PC-3 (cell line): ENCODE measurements around the gene TOMM40L. TPM values are rescaled to one million over a fixed set of nuclear protein-coding genes. Genes with fewer than 3 reads are reported as not detected.

Experiments used
- ATAC-seq: fragments of 200-7000 bp; cut with Tn5 transposase; 2 replicates; pipeline ENCODE4 v1.9.1; 2020; ENCODE audit warnings: mild to moderate bottlenecking, moderate library complexity
- BruUV-seq: library from RNA; stranded (reverse); fragments of 400-500 nt; replicated peaks from 2 replicates; lab custom pipeline; 2021; lab: Mats Ljungman, UMichigan
- CTCF ChIA-PET: fragments of 300-600 bp; sonication (Branson Sonifier 250); formaldehyde crosslinking; loops from one replicate; lab custom pipeline; 2022; ENCODE audit warnings: antibody characterized with exemption; lab: Charles Lee
- POLR2A ChIA-PET: fragments of 300-600 bp; sonication (Branson Sonifier 250); formaldehyde crosslinking; loops from one replicate; lab custom pipeline; 2022; ENCODE audit warnings: antibody characterized with exemption; ENCODE audit not compliant: unreplicated experiment; lab: Charles Lee
- DNase-seq: peaks from one replicate; pipeline ENCODE4 v3.0.0-alpha.2; 2015
- H2AFZ ChIP-seq: fragments of 300-600 bp; sonication (generic); 2 replicates; pipeline ENCODE4 v1.6.0; 2016; ENCODE audit warnings: antibody characterized with exemption, low read length
- H3F3A ChIP-seq: fragments of 300-600 bp; sonication (generic); one replicate; pipeline ENCODE4 v1.6.0; 2017; ENCODE audit warnings: antibody characterized with exemption, low read length, control low read depth, mild to moderate bottlenecking; ENCODE audit not compliant: unreplicated experiment
- H3K27ac ChIP-seq: fragments of 300-600 bp; sonication (generic); 2 replicates; pipeline ENCODE4 v1.5.1; 2016; ENCODE audit warnings: mild to moderate bottlenecking, low read length
- H3K27me3 ChIP-seq: fragments of 300-600 bp; sonication (generic); 2 replicates; pipeline ENCODE4 v1.6.1; 2016; ENCODE audit warnings: low read length, mixed read lengths
- H3K36me3 ChIP-seq: fragments of 300-600 bp; sonication (generic); 2 replicates; pipeline ENCODE4 v1.6.1; 2016; ENCODE audit warnings: low read depth, mixed run types, low read length, mixed read lengths
- H3K4me1 ChIP-seq: fragments of 300-600 bp; sonication (generic); 2 replicates; pipeline ENCODE4 v1.5.1; 2016; ENCODE audit warnings: low read length; ENCODE audit not compliant: insufficient read depth
- H3K4me2 ChIP-seq: fragments of 300-600 bp; sonication (generic); 2 replicates; pipeline ENCODE4 v1.6.0; 2016; ENCODE audit warnings: low read length
- H3K4me3 ChIP-seq: fragments of 300-600 bp; sonication (generic); 2 replicates; pipeline ENCODE4 v1.5.1; 2016; ENCODE audit warnings: mild to moderate bottlenecking, low read length, mixed read lengths
- H3K79me2 ChIP-seq: fragments of 300-600 bp; sonication (generic); 2 replicates; pipeline ENCODE4 v1.6.1; 2017; ENCODE audit warnings: low read length, mixed read lengths
- H3K9ac ChIP-seq: fragments of 300-600 bp; sonication (generic); 2 replicates; pipeline ENCODE4 v1.6.0; 2016; ENCODE audit warnings: mild to moderate bottlenecking, low read length
- H3K9me2 ChIP-seq: fragments of 300-600 bp; sonication (generic); replicated peaks from 2 replicates; pipeline ENCODE4 v1.6.1; 2016; ENCODE audit warnings: mixed run types, low read length, mixed read lengths
- H3K9me3 ChIP-seq: fragments of 300-600 bp; sonication (generic); 2 replicates; pipeline ENCODE4 v1.6.1; 2016; ENCODE audit warnings: low read length, mixed read lengths
- H4K20me1 ChIP-seq: fragments of 300-600 bp; sonication (generic); 2 replicates; pipeline ENCODE4 v1.6.1; 2016; ENCODE audit warnings: low read length, mixed read lengths
- CTCF ChIP-seq: fragments of 300-600 bp; sonication (generic); conservative IDR thresholded peaks from 2 replicates; pipeline ENCODE4 v1.5.1; 2017; ENCODE audit warnings: antibody characterized with exemption, low read depth, mild to moderate bottlenecking, low read length
- EZH2 ChIP-seq: fragments of 300-600 bp; sonication (generic); IDR thresholded peaks from one replicate; pipeline ENCODE4 v1.6.1; 2017; ENCODE audit warnings: antibody characterized with exemption, mild to moderate bottlenecking, low read length; ENCODE audit not compliant: unreplicated experiment
- EZH2phosphoT487 ChIP-seq: fragments of 300-600 bp; sonication (generic); IDR thresholded peaks from 2 replicates; pipeline ENCODE4 v1.6.1; 2018; ENCODE audit warnings: mild to moderate bottlenecking, antibody characterized with exemption, low read length, borderline replicate concordance
- intact Hi-C: fragments of 100-400 bp; cut with micrococcal nuclease; formaldehyde crosslinking; loops from 2 replicates; pipeline ENCODE4 v1.9.0; 2023
- total RNA-seq: library from RNA; depleted of rRNA; stranded (reverse); fragments of >200 nt; gene quantifications from 2 replicates; pipeline ENCODE4 v1.2.3, GENCODE V29; 2014

Gene TOMM40L
- total RNA-seq, 1 experiment from 2014 or later, result 23.2 TPM

- Histone ChIP-seq H3K27me3 (no peaks in the 10 kb centered on the region), H3K4me3 (no peak overlapping the region), H3K9me2 (no peaks in the 10 kb centered on the region), H3K36me3 (peaks cover 26% of the 10 kb centered on the region), H3K4me2 (no peak overlapping the region), H4K20me1 (no peaks in the 10 kb centered on the region), H3F3A (no peaks in the 10 kb centered on the region), H3K27ac (no peak overlapping the region), H3K9ac (no peak overlapping the region), H3K4me1 (no peaks in the 10 kb centered on the region), H2AFZ (no peak overlapping the region), H3K79me2 (no peaks in the 10 kb centered on the region), H3K9me3 (no peaks in the 10 kb centered on the region)
- no TSS peak for BruUV-seq
- intact Hi-C loops, result no loop called here
- ATAC-seq (peak; percentile 63), DNase-seq (no peak)
- POLR2A ChIA-PET, result no interaction called here
- TF ChIP-seq EZH2phosphoT487 (no peak), CTCF (no peak), EZH2 (no peak)
- CTCF ChIA-PET, result interaction anchor here (0.8 to 1.0 kb wide), 2 partner anchors 8 to 9 kb away, joined by 3 to 9 read pairs; no protein-coding TSS in a partner anchor
Measured at GRCh38 chr1:161216945-161217712, 8.7 kb upstream of the TOMM40L start.

- no peak for ATAC-seq
- no peak for TF ChIP-seq EZH2
- TF ChIP-seq EZH2phosphoT487, result no peak
- TF ChIP-seq CTCF, result no peak
- CTCF ChIA-PET, result interaction anchor here (0.5 to 0.8 kb wide), 2 partner anchors 8 to 84 kb away, joined by 4 to 9 read pairs; no protein-coding TSS in a partner anchor
Measured at GRCh38 chr1:161217831-161218230, 8.0 kb upstream of the TOMM40L start.

More at GRCh38 chr1:161217831-161218230, 8.0 kb upstream of the TOMM40L start:
- POLR2A ChIA-PET, result no interaction called here
- Histone ChIP-seq H4K20me1 (no peaks in the 10 kb centered on the region), H3K4me3 (no peak overlapping the region), H3K9ac (no peak overlapping the region), H3K4me1 (no peaks in the 10 kb centered on the region), H3K9me2 (no peaks in the 10 kb centered on the region), H3K79me2 (no peaks in the 10 kb centered on the region), H2AFZ (no peak overlapping the region), H3K36me3 (peaks cover 21% of the 10 kb centered on the region), H3K27ac (no peak overlapping the region), H3K9me3 (no peaks in the 10 kb centered on the region), H3F3A (no peaks in the 10 kb centered on the region), H3K4me2 (no peak overlapping the region), H3K27me3 (no peaks in the 10 kb centered on the region)
- intact Hi-C loops, result no loop called here
- DNase-seq, result no peak
- no TSS peak for BruUV-seq
